Activated T-cell treated with anti-CD3 and anti-CD28 coated beads for 4 hours (primary cell): Measurements from ENCODE around the gene CNTROB.

Source experiments
- DNase-seq: peaks from one replicate; pipeline ENCODE4 v3.0.0-alpha.2; 2020

Gene CNTROB

DNA sequence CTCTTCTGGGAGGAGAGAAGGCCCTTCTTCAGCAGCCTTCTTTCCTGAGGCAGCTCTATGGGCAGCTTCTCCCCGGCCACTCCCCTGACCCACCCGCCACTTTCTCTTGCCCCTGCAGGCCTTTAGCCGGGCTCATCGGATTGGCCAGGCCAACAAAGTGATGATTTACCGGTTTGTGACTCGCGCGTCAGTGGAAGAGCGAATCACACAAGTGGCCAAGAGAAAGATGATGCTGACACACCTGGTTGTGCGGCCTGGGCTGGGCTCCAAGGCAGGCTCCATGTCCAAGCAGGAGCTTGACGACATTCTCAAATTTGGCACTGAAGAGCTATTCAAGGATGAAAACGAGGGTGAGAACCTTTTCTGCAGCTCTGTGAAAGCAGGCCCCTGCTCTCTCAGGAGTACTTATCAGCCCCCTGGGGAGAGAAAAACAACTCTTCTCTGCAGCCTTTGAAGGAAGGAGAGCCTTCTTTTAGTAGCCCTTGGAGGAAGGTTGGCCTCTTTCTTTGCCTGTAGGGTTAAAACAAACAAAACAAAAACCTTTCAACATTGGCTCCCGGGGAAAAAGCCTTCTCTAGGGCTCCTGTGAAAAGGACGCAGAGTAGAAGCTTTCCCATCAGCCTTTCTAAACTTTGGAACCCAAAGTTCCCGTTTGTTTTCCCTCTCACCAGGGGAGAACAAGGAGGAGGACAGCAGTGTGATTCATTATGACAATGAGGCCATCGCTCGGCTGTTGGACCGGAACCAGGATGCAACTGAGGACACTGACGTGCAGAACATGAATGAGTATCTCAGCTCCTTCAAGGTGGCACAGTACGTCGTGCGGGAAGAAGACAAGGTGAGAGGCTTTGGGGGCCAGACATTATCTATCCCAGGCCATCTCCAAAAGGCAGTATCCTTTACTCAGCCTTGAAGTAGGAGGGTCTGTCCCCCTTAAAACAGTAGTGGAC, 28.6 kb upstream of the CNTROB start:
- no peak for DNase-seq

DNA sequence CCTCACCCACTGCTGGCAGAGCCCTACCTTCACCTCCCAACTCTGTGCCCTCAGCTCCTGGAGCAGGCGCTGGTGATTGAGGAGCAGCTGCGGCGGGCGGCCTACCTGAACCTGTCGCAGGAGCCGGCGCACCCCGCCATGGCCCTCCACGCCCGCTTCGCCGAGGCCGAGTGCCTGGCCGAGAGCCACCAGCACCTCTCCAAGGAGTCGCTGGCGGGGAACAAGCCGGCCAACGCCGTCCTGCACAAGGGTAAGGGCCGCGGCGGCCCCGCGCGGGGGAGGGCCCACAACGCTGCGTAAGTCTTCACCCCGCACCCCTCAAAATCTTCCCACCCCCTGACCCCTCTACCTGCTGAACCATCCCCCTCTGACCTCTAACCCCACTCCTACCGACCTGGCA, 22.9 kb upstream of the CNTROB start:
- no peak for DNase-seq

DNA sequence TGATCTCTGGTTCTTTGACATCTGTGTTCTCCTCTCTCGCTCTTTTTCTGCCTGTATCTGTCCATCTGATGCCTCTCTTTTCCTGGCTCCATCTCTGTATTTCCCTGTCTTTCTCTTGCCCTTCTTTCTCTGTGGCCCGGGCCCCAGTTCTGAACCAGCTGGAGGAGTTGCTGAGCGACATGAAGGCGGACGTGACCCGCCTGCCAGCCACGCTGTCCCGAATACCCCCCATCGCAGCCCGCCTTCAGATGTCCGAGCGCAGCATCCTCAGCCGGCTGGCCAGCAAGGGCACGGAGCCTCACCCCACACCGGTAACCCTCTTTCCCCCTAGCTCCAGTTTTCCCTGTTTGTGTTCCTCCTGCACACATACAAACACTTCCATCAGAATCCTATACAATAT, 21.7 kb upstream of the CNTROB start:
- no peak for DNase-seq

DNA sequence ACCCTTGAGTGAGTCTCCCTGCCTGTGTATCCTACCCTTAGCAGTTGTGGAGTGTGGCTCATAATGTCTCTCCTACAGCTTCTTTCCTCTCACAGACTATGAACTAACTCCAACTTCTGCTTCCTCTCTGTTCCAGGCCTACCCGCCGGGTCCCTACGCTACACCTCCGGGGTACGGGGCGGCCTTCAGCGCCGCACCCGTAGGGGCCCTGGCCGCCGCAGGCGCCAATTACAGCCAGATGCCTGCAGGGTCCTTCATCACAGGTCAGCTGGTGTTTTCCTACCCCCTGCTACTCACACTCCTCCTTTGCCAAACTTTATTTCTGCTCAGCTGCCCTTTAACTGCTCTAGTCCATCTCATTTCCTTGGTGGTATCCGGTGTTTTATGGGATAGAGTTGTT, 21.3 kb upstream of the CNTROB start:
- DNase-seq, result no peak

DNA sequence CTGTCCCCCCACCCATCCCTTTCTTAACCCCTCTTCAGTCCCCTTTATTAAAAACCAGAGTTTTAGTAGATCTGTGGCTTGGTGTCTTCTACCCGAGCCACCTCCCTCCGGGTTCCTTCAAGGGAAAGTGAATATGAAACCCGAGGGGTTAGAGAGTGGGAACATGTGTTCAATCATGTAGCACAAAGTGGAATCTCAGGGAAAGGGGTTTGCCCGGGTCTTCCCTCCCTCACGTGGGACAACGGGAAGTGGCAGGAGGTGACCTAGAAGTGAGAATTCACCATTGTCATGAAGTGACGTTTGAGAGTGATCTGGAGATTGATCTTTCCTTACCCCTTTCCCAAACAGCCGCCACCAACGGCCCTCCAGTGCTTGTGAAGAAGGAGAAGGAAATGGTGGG, 20.9 kb upstream of the CNTROB start:
- DNase-seq, result no peak

DNA sequence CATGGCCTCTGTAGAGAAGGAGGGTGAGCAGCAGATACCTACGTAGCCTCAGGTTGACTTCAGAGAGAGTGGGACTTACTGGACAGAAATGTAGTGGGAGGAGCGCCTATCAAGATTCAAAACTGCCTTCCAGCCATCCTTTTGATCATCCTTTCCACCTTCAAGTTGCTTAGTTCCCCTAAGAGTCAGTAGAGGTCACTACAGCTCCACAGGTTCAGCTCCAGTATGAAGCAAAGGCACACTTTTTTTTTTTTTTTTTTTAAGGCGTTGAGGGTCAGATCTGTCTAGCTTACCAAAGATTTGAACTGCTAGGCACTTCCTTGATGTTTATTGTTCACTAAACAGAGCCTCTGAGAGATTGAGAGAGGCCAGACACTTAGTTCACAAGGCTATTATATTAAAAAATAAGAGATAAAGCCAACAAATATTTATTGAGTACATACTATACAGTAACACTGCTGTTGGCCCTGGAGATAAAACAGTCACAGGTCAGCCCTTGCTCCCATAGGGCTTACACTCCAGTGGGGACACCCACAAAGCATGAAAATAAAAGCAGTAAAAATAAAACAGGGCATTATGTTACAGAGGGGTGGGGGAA, 19.0 kb upstream of the CNTROB start:
- no peak for DNase-seq

DNA sequence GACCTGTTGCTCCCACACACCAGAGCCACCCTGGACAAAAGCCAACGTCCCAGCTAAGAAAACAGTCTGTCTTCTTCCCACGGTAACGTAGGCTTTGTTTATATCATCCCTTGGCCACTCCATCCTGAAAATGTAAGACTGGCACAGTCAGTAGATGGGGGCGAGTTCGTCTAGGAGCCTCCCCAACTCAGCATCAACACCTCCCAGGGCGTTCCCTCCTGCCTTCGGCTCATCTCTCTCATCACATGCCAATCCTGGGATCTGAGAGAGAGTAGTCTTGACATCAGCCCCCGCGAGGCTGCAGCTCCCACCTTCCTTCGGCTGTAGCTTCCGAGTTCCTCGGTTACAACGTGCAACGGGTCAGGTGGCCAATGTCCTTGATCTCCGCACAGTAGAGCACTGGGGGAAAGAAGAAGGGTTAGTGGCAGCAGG, 16.8 kb upstream of the CNTROB start:
- no peak for DNase-seq

DNA sequence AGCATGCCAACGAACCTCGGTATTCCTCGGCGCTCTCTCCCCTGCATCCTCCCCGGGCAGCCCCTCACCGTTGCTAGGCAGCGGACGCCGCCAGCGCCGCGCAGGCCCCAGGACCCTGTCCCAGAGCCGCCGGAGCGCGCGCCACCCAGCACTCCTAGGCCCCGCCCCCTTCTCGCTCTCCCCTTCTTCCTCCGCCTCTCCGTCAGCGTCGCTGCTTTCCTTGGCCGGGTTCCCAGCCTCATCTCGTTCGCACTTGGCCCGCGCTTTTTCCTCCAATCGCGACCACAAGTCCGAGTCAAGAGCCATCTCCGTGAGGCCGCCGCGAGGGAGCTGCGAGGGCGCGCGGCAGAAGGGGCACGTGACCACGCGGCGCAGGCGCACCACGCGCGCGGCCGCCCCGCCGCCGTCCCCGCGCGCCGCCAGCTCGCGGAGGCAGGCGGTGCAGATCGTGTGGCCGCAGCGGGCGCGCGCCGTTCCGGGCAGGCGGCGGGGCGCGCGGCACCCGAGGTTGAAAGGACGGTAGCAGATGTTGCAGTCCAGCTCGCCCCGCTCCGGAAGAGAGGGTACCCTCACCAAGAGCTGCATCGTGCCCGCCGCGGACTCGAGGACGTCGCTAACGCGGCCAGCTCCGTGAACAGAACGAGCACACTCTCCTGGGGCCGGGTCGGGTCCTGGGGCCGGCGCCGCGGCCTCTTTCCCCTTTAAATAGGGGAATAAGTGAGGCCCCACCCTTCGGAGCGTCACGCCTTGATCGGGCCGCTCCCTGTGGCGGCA, 16.2 kb upstream of the CNTROB start, which contains the start of gene RNF227:
TSS of gene RNF227 (minus strand) at position 679 of the 774 bp plus-strand sequence. CDS start at position 585, 94 bp downstream.
- peak; percentile 69 for DNase-seq

DNA sequence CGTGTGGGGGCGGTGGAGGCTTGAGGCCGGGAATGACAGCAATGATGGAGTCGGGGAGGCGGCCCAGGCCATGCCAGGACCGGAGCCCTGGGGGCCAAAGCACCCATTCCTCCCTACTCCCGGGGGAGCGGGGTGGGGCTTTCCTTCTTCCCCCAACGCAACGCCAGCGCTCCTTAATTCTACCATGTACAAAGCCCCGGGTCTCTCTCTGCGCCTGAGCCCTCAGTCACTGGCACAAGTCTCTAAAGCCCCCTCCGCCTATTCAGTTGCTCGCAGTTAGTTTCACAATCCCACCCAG, 15.7 kb upstream of the CNTROB start:
- DNase-seq, result no peak

DNA sequence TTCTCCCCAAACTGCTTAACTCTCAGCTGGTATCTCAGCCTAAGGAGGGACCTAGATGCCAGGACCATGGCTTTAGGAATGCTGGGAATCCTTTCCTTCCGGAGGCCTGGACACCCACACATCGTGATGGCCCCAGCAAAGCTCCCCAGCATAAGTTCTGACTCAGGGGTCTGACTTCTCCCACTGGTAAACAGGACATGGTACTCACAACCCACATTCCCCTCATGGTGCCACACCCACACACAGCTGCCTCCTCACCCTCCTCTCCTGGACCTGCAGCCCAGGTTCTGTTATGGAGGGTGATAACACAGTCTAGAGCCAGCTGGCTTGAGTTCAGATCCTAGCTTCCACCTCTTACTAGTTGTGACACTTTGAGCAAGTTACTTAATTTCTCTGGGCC, 15.2 kb upstream of the CNTROB start:
- no peak for DNase-seq

DNA sequence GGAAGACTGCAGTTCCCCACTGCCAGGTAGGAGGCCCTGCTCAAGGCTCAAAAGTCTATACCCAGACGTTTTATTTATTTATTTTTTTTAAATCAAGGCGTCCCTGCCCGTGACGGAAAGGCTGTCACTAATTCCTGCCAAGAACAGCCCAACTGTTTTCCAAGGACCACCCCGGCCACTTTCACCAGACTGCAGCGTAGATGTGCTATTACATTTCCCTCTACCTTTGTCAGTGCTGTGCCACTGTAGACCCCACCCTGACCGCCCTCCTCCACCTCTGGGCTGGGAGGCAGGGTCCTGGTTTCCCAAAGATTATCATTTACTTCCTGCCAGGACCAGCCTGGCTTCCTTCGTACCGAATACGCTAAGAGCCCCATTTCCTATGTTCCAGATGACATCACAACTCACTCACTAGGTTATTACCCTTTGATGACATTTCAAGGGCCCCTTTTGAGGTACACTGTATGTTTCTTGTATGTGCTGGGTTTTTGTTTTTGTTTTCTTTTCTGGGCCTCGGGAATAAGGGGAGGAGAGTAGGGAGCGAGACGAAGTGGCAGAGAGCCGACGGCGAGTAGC, 9.6 kb upstream of the CNTROB start:
- no peak for DNase-seq

DNA sequence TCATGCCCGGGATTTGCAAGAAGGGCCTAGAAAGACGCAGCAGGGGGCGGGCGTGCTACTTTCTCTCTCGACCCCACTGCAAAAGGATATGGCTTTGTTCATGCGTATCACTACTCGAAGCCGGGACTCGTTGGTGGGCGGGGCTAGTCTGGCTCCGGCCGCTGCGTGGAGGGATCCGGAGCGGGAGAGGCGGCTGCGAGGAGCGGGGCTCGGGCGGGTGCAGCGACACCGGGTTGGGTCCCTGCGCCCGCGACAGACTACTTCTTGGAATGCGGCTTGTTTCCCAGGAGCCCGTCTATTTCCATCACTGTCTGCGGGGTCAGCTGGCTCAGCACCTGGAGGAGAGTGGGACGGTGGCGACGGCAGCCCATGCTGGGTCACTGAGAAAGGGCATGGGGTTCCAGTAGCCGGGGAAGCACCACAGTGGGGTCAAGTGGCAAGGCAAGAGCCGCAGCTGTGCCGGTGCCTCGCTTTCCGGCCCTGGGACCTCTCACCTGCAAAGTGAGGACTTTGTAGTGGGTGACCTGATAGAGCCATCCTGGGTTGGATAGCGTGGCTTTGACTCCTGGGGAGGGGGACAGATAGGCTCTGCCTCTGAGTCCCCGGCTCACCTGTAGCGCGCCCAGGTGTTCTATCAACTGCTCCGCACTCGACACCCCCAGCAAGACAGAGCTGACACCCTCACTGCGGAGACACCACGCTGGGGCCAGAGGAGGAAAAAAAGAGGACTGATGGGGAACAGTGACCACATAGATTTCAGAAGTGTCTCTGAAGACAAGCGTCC, 9.0 kb upstream of the CNTROB start:
- peak; percentile 74 for DNase-seq

DNA sequence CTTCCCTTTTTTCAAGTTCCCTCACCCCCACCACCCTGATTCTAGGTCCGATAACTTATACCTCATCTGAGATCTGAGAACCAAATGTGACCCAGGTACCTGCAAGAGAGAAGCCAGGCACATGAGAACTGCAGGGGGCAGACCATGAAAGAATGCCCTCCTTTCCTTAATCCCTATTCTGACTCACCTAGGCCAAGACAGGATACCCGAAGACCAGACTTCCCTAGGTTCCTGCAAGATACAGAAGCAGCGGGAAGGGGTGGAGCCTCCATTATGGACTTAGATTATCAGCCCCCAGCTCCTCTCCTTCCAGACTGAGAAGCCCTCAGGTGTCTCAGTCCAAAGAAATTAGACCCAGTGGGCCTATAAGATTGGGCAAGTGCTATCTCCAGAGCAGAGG, 4.4 kb upstream of the CNTROB start:
- DNase-seq, result no peak

DNA sequence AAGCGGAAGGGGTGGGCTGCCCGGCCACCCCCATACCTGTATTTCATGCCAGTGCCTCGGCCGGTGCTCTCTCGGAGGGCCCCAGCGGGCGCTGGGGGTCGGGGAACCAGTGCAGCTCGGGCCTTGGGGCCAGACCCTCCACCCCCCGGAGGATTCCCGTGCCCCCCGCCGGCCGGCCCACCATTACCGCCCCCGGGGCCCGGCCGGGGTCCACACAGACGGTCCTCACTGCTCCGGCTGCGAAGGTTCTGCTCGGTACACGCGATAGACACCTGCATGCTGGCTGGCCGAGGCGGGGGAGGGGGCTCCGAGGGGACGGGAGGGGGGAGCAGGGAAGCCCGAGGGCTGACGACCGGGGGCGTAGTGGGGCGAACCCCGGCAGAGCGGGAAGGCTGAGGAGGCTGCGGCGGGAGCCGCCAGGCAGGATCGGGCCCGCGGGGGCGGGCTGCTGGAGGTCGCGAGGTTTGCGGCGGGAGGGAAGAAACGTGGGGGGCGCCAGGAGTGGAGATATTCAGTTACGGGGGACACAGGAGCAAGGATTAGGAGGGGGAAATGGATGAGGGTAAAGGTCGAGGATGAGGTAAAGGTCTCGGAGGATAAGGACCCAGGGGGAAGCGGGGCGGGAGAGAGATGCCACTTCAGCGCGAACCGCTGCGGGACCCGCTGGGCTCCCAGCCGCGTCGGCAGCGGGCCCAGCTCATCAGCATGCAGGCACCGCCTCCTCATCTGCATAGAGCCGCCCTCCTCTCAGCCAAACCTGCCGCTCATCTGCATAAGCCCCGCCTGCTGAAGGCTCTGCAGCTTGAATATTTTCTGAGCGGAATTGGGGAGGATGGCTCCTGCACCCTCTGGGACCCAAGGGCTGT, 2.6 kb upstream of the CNTROB start, which contains the start of gene KCNAB3:
TSS of gene KCNAB3 (minus strand) at position 699 of the 866 bp plus-strand sequence. CDS start at position 278, 421 bp downstream.
- no peak for DNase-seq

DNA sequence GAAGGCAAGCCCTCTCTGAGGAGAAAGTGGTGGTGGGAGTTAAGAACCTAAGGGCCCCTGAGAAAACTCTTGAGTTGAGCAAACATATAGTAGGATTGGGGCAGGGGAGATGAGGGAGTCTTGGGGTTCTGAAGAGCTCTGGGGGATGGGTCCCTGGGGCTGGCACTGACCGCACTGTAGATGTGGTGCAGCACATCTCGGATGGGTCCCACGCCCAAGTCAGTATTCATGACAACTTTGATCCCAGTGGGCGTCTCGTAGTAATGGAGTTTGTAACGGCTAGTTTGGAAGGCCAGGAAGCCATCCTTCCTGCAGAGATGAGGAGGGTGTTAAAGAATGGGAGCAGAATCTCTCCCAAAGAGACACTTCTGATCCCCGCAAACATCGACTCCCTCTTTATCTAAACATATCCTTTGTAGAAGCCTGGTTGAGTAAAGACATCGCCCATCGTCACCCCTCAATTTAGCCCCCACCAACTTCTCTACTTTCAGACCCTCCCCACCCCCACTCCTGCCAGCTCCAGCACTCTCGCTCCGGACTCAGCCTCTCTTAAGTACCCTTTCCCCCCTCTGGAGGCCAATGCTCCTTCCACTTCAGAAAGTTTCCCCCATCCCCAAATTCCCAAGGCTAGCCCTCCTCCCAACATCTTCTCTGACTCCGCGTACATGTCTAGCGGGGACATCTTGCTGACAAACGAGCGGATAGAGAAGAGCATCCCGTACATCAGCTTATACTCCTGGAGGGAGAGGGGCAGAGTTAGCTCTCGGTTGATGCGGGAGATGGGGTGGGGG, 970 bp upstream of the CNTROB start:
- no peak for DNase-seq

DNA sequence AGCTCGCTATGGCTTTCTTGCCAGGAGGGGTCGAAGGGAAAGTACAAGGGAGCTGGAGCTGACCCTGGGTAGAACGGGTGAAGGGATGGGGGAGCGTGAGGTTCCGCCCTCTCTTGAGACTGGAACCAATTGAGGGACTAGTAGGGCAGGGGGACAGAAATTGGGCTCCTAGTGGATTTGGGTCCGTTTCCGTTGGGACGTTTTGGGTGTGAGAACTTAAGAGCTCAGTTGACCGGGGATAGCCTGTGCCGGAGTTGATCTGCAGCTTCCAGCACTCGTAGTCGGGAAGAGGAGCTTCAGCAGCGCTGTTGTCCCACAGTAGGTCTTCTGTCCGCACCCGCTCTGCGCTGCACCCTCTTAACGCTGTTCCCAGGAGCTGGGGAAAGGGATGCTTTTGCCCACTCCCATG, 481 bp downstream of the CNTROB start:
- DNase-seq, result no peak

DNA sequence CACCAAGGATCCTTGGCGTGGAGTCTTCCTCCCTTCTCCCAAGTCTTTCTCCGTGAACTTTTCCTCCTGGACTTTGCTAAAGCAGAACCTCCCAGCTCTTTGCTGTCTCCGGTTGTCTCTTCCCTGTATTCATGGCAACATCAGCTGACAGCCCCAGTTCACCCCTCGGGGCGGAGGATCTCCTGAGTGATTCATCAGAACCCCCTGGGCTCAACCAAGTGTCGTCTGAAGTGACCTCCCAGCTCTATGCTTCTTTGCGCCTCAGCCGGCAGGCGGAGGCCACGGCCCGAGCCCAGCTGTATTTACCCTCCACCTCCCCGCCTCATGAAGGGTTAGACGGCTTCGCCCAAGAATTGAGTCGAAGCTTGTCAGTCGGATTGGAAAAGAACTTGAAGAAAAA, 943 bp downstream of the CNTROB start:
- DNase-seq, result no peak

DNA sequence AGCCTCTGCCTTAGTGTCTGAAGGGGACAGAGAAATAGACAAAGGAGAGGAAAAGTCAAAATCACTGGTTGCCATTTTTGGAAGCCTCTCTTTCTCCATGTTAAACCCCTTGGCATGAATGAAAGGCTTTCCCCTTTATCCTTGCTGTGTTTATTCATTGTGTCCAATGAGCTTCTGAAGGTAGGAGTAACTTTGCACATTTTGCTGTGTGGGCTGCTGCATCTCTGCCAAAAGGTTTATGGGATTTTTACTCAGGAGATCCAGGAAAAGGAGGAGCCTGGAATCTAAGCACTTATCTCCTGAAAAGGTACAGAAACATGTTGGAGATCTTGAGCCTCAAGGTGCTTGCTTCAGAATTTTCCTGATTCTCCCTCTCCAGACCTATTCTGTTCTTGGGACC, 3.9 kb downstream of the CNTROB start:
- no peak for DNase-seq

DNA sequence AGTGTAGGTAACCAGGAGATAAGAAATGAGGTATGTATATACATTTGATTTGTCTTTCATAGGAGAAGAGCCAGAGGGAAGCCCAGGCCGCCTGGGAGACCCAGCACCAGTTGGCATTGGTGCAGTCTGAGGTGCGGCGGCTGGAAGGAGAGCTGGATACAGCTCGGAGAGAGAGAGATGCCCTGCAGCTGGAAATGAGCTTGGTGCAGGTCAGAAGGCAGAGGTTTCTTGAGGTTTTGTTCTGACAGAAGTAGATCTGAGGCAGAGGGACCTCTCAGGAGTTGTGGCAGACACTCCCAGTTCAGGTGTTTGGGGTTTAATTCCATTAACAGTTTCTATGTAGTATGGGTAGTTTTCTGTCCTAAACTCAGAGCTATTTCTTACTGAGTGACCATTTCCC, 8.0 kb downstream of the CNTROB start:
- DNase-seq, result no peak

DNA sequence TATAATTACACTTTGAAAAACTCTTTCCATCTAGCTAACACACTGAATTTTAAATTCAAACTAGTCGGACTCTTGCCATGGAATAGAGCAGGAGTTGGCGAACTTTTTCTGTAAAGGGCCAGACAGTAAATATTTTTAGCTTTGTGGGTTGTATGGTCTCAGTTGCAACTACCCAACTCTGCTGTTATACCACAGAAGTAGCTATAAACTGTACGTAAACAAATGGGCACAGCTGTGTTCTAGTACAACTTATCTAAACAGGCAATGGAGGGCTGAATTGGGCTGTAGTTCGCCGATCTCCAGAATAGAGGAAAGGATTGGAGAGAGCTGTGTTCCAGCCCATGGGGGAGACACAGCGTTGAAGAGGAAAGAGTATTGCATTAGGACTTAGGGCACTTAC, 8.7 kb downstream of the CNTROB start:
- DNase-seq, result no peak

DNA sequence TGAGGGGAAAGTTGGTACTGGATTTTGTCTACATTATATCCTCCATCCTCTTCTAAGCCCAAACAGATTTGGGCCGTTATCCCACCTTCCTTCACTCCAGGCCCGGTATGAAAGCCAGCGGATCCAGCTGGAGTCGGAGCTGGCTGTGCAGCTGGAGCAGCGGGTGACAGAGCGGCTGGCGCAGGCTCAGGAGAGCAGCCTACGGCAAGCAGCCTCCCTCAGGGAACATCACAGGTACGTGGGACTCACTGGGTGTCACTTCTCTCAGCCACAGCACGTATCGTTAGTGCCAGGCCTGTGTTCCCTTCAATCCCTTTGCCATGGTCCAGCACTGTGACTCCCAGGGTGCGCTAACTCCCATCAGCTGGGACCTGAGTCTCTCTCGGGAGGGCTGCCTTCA, 11.3 kb downstream of the CNTROB start:
- DNase-seq, result no peak
